ENCODE data around the gene HES5. TPM values are rescaled to one million over a fixed set of nuclear protein-coding genes. Genes with fewer than 3 reads are reported as not detected.

HES5 gene
- total and polyA plus RNA-seq, 2 of the 4 experiments (the other 2 are of a cell fraction) = not detected

DNA sequence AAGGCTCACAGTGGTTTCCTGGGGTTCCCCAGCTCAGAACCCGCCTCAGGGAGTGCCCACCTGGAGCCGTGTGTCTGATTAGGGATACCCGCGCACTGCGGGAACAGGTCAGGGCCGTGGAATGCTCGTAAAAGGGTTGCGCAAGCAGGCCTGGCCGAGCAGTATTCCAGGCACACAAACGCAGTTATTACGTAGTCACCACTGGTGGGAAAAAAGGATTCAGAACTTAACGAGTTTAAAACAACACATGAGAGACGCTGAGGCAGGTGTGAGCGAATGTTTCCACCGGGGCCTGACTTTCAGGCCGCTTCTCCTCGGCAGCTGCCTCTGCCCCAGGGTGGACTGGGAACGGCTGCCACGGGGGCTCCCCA, 35.8 kb downstream of the HES5 start:
- H3K27me3 ChIP-seq (ENCODE audit: control insufficient read depth, insufficient read depth, low read length) = peaks cover 12% of the 10 kb centered on the region; the same call in 1 of the 2 replicates
- H2BK15ac ChIP-seq (ENCODE audit: low read depth, low read length) = no peak overlapping the region
- H2BK20ac ChIP-seq (ENCODE audit: low read depth, low read length) = no peak overlapping the region
- no peak overlapping the region for H3K4me2 ChIP-seq (ENCODE audit: low read depth, low read length)
- dilution Hi-C loops (cut with HindIII; ENCODE audit: low sequenced_read_pairs, unreplicated experiment) = no loop called here
- no peaks in the 10 kb centered on the region for H3K36me3 ChIP-seq (ENCODE audit: control insufficient read depth, insufficient read depth, low read length)
- H3K56ac ChIP-seq (ENCODE audit: extremely low read depth, insufficient read depth, low read length) = no peak overlapping the region
- no peak overlapping the region for H2AFZ ChIP-seq (replicated peaks; ENCODE audit: low read length, poor library complexity)
- DNase-seq (peak; percentile 45), ATAC-seq (ENCODE audit: low read depth) (no peak)
- H2BK120ac ChIP-seq (ENCODE audit: low read depth, low read length) = no peak overlapping the region
- no peaks in the 10 kb centered on the region for H3K79me1 ChIP-seq (ENCODE audit: low read depth in 1 of 2, low read length in 2 of 2)
- H2BK5ac ChIP-seq (ENCODE audit: low read depth, low read length, poor library complexity, severe bottlenecking) = no peak overlapping the region
- H3K27ac ChIP-seq (ENCODE audit: insufficient read depth, low read length) = no peak overlapping the region
- whole genome bisulfite sequencing, 2 experiments (ENCODE audit: extremely low coverage in 2 of 2, insufficient read length in 1 of 2) = 61% methylated on average over 11 of the region's 19 CpGs; no CpG with 5 or more reads in 1 of the 2 experiments
- no peak overlapping the region for H4K5ac ChIP-seq (ENCODE audit: low read depth, low read length)
- in situ Hi-C loops (cut with MboI; ENCODE audit: low sequenced_read_pairs) = no loop called here
- H2AK5ac ChIP-seq (ENCODE audit: low read depth, low read length) = no peak overlapping the region
- H3K18ac ChIP-seq (ENCODE audit: low read depth, low read length) = no peak overlapping the region
- no peak overlapping the region for H3K4ac ChIP-seq (ENCODE audit: low read depth, low read length)
- H3K23ac ChIP-seq (ENCODE audit: low read depth, low read length) = no peak overlapping the region
- no peak overlapping the region for H4K8ac ChIP-seq (ENCODE audit: low read depth in 2 of 2, low read length in 2 of 2)
- no peaks in the 10 kb centered on the region for H3K9me1 ChIP-seq (ENCODE audit: insufficient read depth, low read length)
- H4K91ac ChIP-seq (ENCODE audit: insufficient read depth, low read depth, low read length) = no peak overlapping the region
- TF ChIP-seq RCOR1 (IDR thresholded peaks at IDR 0.05; ENCODE audit: insufficient replicate concordance, low read length) (no peak), CEBPB (IDR thresholded peaks at IDR 0.05; ENCODE audit: low read depth, low read length) (peak; percentile 93), RFX5 (IDR thresholded peaks at IDR 0.05; ENCODE audit: low read depth, low read length) (no peak)
- H3K4me3 ChIP-seq (ENCODE audit: insufficient read depth, low read depth, low read length) = no peak overlapping the region
- H3K9ac ChIP-seq (ENCODE audit: low read depth, low read length) = no peak overlapping the region
- H4K20me1 ChIP-seq (ENCODE audit: insufficient read depth, low read length) = no peaks in the 10 kb centered on the region; the same call in 1 of the 2 replicates
- POLR2A ChIA-PET (ENCODE audit: unreplicated experiment) = no interaction called here
- no peaks in the 10 kb centered on the region for H3K4me1 ChIP-seq (ENCODE audit: control insufficient read depth, insufficient read depth, low read length)
- no peaks in the 10 kb centered on the region; the same call in 1 of the 2 replicates for H3K9me3 ChIP-seq (ENCODE audit: control insufficient read depth, insufficient read depth, low read length)
- no peak overlapping the region for H3K14ac ChIP-seq (replicated peaks; ENCODE audit: low read depth, low read length)
- intact Hi-C loops (cut with micrococcal nuclease) = no loop called here
- no TSS peak for BruUV-seq (replicated peaks)
- no peak overlapping the region for H2AK9ac ChIP-seq (replicated peaks; ENCODE audit: low read depth, low read length, poor library complexity)
- CTCF ChIA-PET = no interaction called here
